Measurements from ENCODE around the gene RAPGEF6.

The RAPGEF6 gene

GRCh38 chr5:131460867-131461572 is 174.0 kb downstream of the RAPGEF6 start:
- TF ChIP-seq POLR2AphosphoS5 (IDR thresholded peaks at IDR 0.05; ENCODE audit: borderline replicate concordance, low read depth, low read length) (no peak), EZH2 (IDR thresholded peaks at IDR 0.05) (no peak), FOXP2 (optimal IDR thresholded peaks at IDR 0.05; ENCODE audit: control extremely low read depth, extremely low read length, insufficient read depth) (no peak)
- no peak overlapping the region for H3K9ac ChIP-seq (ENCODE audit: insufficient read length)
- H3K36me3 ChIP-seq (ENCODE audit: insufficient read depth, low read length): 0 out of 2 replicates have a peak, but pooled peaks cover 5% of the 10 kb centered on the region
- DNase-seq (ENCODE audit: low read depth, low spot score): no peak
- 0 out of 2 replicates have a peak overlapping the region, but pooled peaks have one; percentile 16 for H3K27ac ChIP-seq
- H3K4me3 ChIP-seq: no peak overlapping the region
- H3K9me3 ChIP-seq (ENCODE audit: low read depth, low read length): no peaks in the 10 kb centered on the region

- no peak for TF ChIP-seq FOXP2 (optimal IDR thresholded peaks at IDR 0.05; ENCODE audit: control extremely low read depth, extremely low read length, insufficient read depth)
- TF ChIP-seq POLR2AphosphoS5 (IDR thresholded peaks at IDR 0.05; ENCODE audit: borderline replicate concordance, low read depth, low read length): no peak
- TF ChIP-seq EZH2 (IDR thresholded peaks at IDR 0.05): no peak
- H3K36me3 ChIP-seq (ENCODE audit: insufficient read depth, low read length): peaks cover 12% of the 10 kb centered on the region
- H3K9me3 ChIP-seq (ENCODE audit: low read depth, low read length): no peaks in the 10 kb centered on the region
- no peak for DNase-seq (ENCODE audit: low read depth, low spot score)
- no peak overlapping the region for H3K9ac ChIP-seq (ENCODE audit: insufficient read length)
- H3K4me3 ChIP-seq: no peak overlapping the region
- H3K27ac ChIP-seq: no peak overlapping the region
These were observed 174.9 kb downstream of the RAPGEF6 start for GRCh38 chr5:131460133-131460532.

- peaks cover 19% of the 10 kb centered on the region for H3K36me3 ChIP-seq (ENCODE audit: insufficient read depth, low read length)
- no peaks in the 10 kb centered on the region for H3K9me3 ChIP-seq (ENCODE audit: low read depth, low read length)
- TF ChIP-seq POLR2AphosphoS5 (IDR thresholded peaks at IDR 0.05; ENCODE audit: borderline replicate concordance, low read depth, low read length) (no peak), FOXP2 (optimal IDR thresholded peaks at IDR 0.05; ENCODE audit: control extremely low read depth, extremely low read length, insufficient read depth) (no peak), EZH2 (IDR thresholded peaks at IDR 0.05) (no peak)
- H3K27ac ChIP-seq: no peak overlapping the region
- DNase-seq (ENCODE audit: low read depth, low spot score): no peak
- no peak overlapping the region for H3K4me3 ChIP-seq
- no peak overlapping the region for H3K9ac ChIP-seq (ENCODE audit: insufficient read length)
These were observed 175.8 kb downstream of the RAPGEF6 start for GRCh38 chr5:131459216-131459615.

GRCh38 chr5:131457193-131457592 is 177.8 kb downstream of the RAPGEF6 start:
- Histone ChIP-seq H3K9me3 (ENCODE audit: low read depth, low read length) (no peaks in the 10 kb centered on the region), H3K4me3 (no peak overlapping the region), H3K27ac (no peak overlapping the region), H3K9ac (ENCODE audit: insufficient read length) (no peak overlapping the region), H3K36me3 (ENCODE audit: insufficient read depth, low read length) (peaks cover 29% of the 10 kb centered on the region)
- TF ChIP-seq FOXP2 (optimal IDR thresholded peaks at IDR 0.05; ENCODE audit: control extremely low read depth, extremely low read length, insufficient read depth) (no peak), EZH2 (IDR thresholded peaks at IDR 0.05) (no peak)
- no peak for DNase-seq (ENCODE audit: low read depth, low spot score)

DNA sequence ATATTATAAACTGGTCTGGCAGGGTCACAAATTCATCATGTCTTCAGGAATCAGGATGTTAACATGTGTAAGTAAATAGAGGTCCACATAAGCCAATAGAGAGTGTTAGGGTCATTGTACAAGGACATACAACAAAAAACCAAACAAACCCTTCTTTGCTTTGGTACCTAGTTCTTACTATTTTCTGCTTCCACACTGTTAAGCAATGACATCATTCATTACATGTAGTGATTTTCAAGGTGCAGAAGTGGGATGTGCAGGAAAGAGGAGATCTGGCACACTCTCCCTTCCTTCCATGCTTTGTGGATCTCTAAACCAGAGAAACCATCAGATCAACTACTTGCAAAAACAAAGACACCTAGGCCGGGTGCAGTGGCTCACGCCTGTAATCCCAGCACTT is 184.1 kb downstream of the RAPGEF6 start:
- peaks cover 50% of the 10 kb centered on the region for H3K36me3 ChIP-seq (ENCODE audit: insufficient read depth, low read length)
- no peak overlapping the region for H3K9ac ChIP-seq (ENCODE audit: insufficient read length)
- H3K4me3 ChIP-seq: no peak overlapping the region
- no peaks in the 10 kb centered on the region for H3K9me3 ChIP-seq (ENCODE audit: low read depth, low read length)
- TF ChIP-seq EZH2 (IDR thresholded peaks at IDR 0.05) (no peak), POLR2AphosphoS5 (IDR thresholded peaks at IDR 0.05; ENCODE audit: borderline replicate concordance, low read depth, low read length) (no peak), FOXP2 (optimal IDR thresholded peaks at IDR 0.05; ENCODE audit: control extremely low read depth, extremely low read length, insufficient read depth) (no peak)
- H3K27ac ChIP-seq: no peak overlapping the region
- DNase-seq (ENCODE audit: low read depth, low spot score): no peak

DNA sequence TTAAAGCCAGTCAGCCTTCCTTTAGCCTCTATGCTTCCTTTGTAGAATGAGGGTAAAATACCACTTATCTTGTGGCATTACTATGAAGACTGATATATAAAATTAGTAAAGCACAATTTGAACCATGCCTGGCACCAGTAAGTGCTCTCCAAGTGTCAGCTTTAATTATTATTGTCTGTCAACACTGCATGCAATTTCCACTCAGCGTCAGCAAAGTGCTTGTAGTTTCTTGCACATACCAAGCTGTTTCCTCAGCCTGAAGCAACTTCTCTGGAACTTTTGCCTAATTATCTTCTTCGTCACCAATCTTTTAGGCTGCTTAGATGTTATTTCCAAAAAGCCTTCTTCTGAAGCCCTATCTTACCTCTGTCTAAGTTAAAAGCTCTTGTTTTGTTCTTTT is 193.8 kb downstream of the RAPGEF6 start:
- TF ChIP-seq EZH2 (IDR thresholded peaks at IDR 0.05): no peak
- peak; percentile 27; the same call in 1 of the 2 replicates for TF ChIP-seq POLR2AphosphoS5 (IDR thresholded peaks at IDR 0.05; ENCODE audit: borderline replicate concordance, low read depth, low read length)
- no peak overlapping the region for H3K9ac ChIP-seq (ENCODE audit: insufficient read length)
- H3K9me3 ChIP-seq (ENCODE audit: low read depth, low read length): no peaks in the 10 kb centered on the region
- H3K27ac ChIP-seq: no peak overlapping the region
- peaks cover 50% of the 10 kb centered on the region for H3K36me3 ChIP-seq (ENCODE audit: insufficient read depth, low read length)
- no peak overlapping the region for H3K4me3 ChIP-seq
- peak; percentile 50 for DNase-seq (ENCODE audit: low read depth, low spot score)

DNA sequence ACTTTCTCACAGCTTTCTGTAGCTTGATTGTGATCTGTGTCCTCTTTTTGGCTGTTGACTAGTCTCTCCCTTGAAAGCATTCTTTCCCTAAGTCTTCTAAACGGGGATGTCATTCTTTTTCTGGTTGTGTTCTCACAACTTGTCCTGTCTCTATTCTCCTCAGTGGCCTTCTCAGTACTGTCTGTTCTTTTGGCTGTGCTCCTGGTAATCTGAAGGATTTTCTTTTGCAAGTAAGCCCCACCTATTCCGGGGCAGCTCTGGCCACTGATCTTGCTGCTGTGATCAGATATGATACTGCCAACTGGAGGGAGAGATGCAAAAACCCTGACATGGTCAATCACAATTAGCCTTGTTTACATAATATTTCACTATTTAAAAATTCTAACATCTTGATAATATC is 198.9 kb downstream of the RAPGEF6 start:
- Histone ChIP-seq H3K36me3 (ENCODE audit: insufficient read depth, low read length) (peaks cover 75% of the 10 kb centered on the region), H3K9ac (ENCODE audit: insufficient read length) (no peak overlapping the region), H3K4me3 (no peak overlapping the region), H3K9me3 (ENCODE audit: low read depth, low read length) (no peaks in the 10 kb centered on the region), H3K27ac (no peak overlapping the region)
- no peak for DNase-seq (ENCODE audit: low read depth, low spot score)
- TF ChIP-seq FOXP2 (optimal IDR thresholded peaks at IDR 0.05; ENCODE audit: control extremely low read depth, extremely low read length, insufficient read depth) (no peak), POLR2AphosphoS5 (IDR thresholded peaks at IDR 0.05; ENCODE audit: borderline replicate concordance, low read depth, low read length) (no peak), EZH2 (IDR thresholded peaks at IDR 0.05) (no peak)

DNA sequence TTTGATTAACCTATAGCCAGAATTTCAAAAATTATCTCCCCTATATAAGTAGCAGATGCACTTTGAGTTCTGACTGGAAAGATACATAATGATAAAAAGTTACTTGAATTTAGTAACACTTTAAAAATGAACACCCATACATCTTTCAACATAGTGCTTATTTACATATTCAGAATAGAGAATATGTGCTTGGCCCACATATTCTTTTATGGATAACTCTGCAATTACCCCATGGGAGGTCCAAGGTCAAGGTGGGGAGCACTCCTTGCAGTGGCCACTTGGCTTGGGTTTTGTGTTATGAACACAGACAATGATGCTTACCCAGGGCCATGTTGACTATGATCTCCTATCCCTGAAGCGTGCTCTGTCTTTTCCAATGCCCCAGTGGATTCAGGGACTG is 201.9 kb downstream of the RAPGEF6 start:
- Histone ChIP-seq H3K9ac (ENCODE audit: insufficient read length) (no peak overlapping the region), H3K9me3 (ENCODE audit: low read depth, low read length) (no peaks in the 10 kb centered on the region), H3K4me3 (no peak overlapping the region), H3K36me3 (ENCODE audit: insufficient read depth, low read length) (peaks cover 75% of the 10 kb centered on the region), H3K27ac (no peak overlapping the region)
- no peak for TF ChIP-seq POLR2AphosphoS5 (IDR thresholded peaks at IDR 0.05; ENCODE audit: borderline replicate concordance, low read depth, low read length)
- TF ChIP-seq FOXP2 (optimal IDR thresholded peaks at IDR 0.05; ENCODE audit: control extremely low read depth, extremely low read length, insufficient read depth): no peak
- no peak for TF ChIP-seq EZH2 (IDR thresholded peaks at IDR 0.05)
- DNase-seq (ENCODE audit: low read depth, low spot score): no peak

DNA sequence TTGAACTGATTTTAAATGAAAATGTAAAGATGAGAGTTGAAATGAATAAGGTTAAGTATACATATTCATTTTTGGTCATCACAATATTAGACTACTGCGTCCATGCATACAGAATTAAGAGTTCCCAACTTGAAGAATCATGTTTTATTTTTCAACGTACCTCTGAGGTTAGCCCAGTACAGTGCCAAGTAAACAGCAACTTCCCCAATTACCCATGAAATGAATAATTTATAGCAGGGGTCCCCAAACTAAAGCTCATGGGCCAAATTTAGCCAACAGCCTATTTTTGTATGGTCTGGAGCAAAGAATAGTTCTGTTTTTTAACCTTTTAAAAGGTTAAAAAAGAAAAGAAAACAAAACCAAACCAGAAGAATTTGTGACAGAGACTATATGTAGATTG is 203.2 kb downstream of the RAPGEF6 start:
- DNase-seq (ENCODE audit: low read depth, low spot score): no peak
- Histone ChIP-seq H3K9me3 (ENCODE audit: low read depth, low read length) (no peaks in the 10 kb centered on the region), H3K4me3 (no peak overlapping the region), H3K36me3 (ENCODE audit: insufficient read depth, low read length) (peaks cover 71% of the 10 kb centered on the region), H3K27ac (no peak overlapping the region), H3K9ac (ENCODE audit: insufficient read length) (no peak overlapping the region)
- TF ChIP-seq POLR2AphosphoS5 (IDR thresholded peaks at IDR 0.05; ENCODE audit: borderline replicate concordance, low read depth, low read length): no peak
- no peak for TF ChIP-seq EZH2 (IDR thresholded peaks at IDR 0.05)
- TF ChIP-seq FOXP2 (optimal IDR thresholded peaks at IDR 0.05; ENCODE audit: control extremely low read depth, extremely low read length, insufficient read depth): no peak

All from SK-N-MC (cell line).